ENCODE results near the gene NLRP7.
"Not testable (repeated sequence)": the region's sequence is repeated elsewhere in the genome, so short reads cannot be mapped to it uniquely, and the experiment has no call there.

Gene NLRP7

DNA sequence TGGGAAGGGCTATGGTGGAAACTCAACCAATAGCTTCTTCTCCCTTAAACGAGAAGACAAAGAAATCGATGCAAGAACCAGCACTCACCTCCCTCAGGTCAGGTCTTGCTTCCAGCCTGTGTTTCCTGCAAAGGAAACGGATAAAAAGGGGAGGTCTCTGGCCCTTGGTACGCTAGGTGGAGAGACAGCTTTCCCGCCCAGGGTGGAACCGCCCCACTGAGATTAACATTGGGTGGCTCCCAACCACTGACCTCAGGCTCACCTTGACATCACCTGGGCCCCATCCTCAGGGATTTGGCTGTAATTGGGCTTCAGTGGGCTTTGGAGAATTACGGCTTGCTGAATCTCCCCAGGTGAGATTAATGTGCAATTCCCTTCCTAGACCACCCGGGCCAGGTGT lies at the start of gene NLRP7:
Gene NLRP7 (minus strand): TSS at position 150 of the 400 bp plus-strand sequence.
- no peak for DNase-seq (ENCODE audit: low read depth in 1 of 2, low spot score in 1 of 2)

DNA sequence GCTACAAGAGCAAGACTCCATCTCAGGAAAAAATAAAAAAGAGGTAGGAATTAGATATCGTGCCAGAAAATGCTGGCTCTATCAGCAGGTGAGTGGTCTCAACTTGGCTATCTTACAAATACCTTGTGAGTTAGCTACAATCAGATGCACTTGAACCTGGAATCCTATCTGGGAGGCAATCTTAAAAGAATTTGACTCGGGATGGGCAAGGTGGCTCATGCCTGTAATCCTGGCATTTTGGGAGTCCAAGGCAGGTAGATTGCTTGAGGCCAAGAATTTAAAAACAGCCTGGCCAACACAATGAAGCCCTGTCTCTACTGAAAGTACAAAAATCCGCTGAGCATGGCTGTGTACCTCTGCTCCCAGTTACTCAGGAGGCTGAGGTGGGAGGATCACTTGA lies 48.2 kb upstream of the NLRP7 start:
- DNase-seq (ENCODE audit: low read depth in 1 of 2, low spot score in 1 of 2): no peak

DNA sequence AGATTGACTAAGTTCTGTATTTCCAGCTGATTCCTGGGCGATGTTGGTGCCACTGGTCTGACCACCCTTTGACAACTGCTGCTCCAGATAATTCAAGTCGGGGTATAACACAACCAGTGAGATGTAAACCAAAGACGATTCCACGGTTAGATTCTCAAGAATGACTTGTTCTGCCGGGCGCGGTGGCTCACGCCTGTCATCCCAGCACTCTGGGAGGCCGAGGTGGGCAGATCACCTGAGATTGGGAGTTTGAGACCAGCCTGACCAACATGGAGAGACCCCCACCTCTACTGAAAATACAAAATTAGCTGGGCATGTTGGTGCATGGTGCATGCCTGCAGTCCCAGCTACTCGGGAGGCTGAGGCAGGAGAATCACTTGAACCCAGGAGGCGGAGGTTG lies 42.2 kb upstream of the NLRP7 start:
- DNase-seq (ENCODE audit: low read depth in 1 of 2, low spot score in 1 of 2): not testable (repeated sequence)

DNA sequence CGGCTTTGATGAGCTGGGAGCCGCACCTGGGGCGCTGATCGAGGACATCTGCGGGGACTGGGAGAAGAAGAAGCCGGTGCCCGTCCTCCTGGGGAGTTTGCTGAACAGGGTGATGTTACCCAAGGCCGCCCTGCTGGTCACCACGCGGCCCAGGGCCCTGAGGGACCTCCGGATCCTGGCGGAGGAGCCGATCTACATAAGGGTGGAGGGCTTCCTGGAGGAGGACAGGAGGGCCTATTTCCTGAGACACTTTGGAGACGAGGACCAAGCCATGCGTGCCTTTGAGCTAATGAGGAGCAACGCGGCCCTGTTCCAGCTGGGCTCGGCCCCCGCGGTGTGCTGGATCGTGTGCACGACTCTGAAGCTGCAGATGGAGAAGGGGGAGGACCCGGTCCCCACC lies 35.2 kb upstream of the NLRP7 start:
- not testable (repeated sequence) for DNase-seq (ENCODE audit: low read depth in 1 of 2, low spot score in 1 of 2)

DNA sequence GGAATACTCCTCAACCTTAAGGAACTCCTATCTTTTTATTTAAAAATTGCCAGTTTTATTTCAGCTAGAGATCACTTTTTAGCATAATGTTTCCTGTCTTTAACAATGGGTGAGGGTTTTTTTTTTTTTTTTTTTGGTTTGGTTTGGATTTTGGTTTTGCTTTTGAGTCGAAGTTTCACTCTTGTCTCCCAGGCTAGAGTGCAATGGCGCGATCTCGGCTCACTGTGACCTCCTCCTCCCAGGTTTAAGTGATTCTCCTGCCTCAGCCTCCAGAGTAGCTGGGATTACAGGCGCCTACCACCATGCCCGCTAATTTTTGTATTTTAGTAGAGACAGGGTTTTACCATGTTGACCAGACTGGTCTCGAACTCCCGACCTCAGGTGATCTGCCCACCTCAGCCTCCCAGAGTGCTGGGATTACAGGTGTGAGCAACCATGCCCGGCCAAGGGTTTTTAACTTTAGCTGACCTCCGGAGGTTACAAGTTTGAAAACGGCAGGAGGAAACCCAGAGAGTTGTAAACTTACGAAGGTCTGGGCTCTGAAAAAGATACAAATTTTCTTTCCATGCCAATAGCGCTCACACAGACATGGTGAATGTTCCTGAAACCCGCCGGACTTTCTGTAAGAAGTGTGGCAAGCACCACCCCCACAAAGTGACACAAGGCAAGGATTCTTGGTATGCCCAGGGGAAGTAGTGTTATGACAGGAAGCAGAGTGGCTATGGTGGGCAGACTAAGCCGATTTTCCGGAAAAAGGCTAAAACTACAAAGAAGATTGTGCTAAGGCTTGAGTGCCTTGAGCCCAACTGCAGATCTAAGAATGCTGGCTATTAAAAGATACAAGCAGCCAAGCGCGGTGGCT lies 26.1 kb upstream of the NLRP7 start:
- not testable (repeated sequence) for DNase-seq (ENCODE audit: low read depth in 1 of 2, low spot score in 1 of 2)

DNA sequence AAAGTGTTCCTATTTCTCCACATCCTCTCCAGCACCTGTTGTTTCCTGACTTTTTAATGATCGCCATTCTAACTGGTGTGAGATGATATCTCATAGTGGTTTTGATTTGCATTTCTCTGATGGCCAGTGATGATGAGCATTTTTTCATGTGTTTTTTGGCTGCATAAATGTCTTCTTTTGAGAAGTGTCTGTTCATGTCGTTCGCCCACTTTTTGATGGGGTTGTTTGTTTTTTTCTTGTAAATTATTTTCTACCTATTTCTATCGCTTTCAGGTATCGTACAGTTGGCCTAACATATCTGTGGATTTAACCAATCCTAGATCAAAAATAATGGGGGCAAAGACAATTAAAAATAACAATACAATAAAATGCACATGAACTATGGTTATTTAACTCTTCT lies 24.1 kb upstream of the NLRP7 start:
- DNase-seq (ENCODE audit: low read depth in 1 of 2, low spot score in 1 of 2): not testable (repeated sequence)

DNA sequence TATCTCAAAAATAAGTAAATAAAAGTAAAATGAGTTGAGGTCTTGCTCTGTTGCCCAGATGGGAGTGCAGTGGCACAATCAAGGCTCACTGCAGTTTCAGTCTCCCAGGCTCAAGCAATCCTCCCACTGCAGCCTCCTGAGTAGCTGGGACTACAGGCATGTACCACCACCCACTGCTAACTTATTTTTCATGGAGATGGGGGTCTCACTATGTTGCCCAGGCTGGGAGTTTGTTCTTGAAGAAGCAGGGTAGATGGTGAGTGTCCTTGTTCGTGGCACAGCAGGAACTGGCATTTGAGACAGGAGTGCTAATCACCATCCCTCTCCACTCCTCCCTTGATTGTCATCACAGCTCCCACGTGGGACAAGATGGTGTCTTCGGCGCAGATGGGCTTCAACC lies 22.3 kb upstream of the NLRP7 start:
- no peak for DNase-seq (ENCODE audit: low read depth in 1 of 2, low spot score in 1 of 2)

DNA sequence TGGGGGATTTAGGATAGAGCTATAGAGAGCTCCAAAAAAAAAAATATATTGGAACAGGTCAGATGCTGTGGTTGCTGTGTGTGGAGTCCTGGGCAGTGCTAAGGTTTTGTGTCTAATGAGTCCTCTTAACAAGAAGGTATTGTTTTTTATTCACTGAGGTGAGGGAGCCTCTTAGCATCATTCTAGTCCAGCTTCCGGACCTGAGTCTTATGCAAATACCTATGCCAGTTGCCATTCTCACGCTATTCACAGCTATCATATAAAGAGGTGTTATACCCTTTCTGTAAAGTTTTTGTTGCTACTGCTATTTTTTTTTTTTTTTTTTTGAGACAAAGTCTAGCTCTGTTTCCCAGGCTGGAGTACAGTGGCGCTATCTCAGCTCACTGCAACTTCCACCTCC lies 20.3 kb upstream of the NLRP7 start:
- DNase-seq (ENCODE audit: low read depth in 1 of 2, low spot score in 1 of 2): no peak

DNA sequence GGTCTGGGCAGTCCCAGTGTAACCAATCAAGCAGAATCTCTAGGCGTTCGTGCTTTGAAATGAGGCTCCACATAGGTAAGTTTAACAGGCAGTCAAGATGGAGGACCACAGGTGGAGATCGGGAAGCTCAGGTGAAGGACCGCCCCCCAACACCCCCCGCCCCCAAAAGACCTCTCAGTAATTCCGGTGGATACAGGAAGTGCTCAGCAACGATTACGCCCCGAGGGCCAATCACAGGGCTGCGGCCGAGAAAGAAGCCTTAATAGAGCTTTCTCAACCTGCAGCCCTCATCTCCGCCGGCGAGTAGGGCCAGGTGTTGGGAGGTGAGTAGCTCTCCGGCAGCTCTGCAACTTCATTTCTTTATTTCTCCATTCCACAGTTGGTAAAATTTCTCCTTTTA lies 17.7 kb upstream of the NLRP7 start:
- DNase-seq (ENCODE audit: low read depth in 1 of 2, low spot score in 1 of 2): not testable (repeated sequence)

DNA sequence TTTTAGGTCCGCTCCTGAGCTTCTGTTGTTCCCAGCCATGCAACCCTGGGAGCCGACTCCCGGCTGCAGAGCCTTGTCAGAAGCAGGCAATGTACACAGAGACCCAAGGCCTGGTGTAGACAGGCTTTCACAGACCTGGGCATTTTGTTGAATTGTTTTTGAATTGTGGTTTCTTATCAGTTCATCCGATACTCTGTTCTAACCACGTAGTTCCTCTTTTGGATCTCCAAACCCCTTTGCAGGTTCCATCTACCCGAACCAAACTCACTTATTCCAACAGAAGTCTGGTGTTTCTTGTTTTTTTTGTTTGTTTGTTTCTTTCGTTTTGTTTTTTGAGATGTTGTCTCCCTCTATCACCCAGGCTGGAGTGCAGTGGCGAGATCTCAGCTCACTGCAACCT lies 12.5 kb upstream of the NLRP7 start:
- no peak for DNase-seq (ENCODE audit: low read depth in 1 of 2, low spot score in 1 of 2)

DNA sequence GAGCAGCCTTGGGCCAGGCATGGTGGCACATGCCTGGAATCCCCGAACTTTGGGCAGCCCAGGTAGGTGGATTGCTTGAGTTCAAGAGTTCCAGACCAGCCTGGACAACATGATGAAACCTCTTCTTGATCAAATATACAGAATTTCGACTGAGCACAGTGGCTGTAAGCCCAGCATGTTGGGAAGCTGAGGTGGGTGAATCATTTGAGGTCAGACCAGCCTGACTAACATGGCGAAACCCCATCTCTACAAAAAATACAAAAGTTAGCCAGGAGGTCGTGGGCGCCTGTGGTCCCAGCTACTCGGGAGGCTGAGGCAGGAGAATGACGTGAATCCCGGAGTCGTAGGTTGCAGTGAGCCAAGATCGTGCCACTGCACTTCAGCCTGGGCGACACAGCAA lies 8.0 kb upstream of the NLRP7 start:
- DNase-seq (ENCODE audit: low read depth in 1 of 2, low spot score in 1 of 2): no peak

DNA sequence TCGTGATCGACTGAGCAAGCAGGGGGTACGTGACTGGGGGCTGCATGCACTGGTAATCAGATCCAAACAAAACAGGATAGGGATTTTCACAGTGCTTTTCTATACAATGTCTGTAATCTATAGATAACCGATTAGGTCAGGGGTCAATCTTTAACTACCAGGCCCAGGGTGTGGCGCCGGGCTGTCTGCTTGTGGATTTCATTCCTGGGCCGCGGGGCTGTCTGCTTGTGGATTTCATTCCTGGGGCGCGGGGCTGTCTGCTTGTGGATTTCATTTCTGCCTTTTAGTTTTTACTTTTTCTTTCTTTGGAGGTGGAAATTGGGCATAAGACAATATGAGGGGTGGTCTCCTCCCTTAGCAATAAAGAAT lies 6.0 kb upstream of the NLRP7 start:
- DNase-seq (ENCODE audit: low read depth in 1 of 2, low spot score in 1 of 2): not testable (repeated sequence)

DNA sequence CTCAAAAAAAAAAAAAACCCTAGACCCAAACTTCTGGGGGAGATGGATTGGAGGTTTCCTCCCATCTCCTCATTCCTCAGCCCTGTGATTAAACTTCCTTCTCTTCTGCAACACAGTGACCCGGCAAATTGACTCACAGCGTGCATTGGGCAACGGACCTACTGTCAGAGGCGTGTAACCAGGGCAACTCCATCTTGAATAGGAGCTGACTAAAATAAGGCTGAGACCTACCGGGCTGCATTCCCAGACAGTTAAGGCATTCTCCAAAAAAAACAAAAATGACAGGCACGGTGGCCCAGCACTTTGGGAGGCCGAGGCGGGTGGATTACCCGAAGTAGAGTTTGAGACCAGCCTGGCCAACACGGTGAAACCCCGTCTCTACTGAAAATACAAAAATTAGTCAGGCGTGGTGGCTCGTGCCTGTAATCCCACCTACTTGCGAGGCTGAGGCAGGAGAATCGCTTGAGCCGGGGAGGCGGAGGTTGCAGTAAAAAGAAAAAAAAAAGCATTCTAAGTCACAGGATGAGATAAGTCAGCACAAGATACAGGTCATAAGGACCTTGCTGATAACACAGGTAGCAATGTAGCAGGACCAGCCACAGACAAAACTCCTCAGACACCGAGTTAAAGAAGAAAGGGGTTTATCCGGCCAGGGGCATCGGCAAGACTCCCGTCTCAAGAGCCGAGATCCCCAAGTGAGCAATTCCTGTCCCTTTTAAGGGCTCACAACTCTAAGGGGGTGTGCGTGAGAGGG lies 5.4 kb upstream of the NLRP7 start:
- DNase-seq (ENCODE audit: low read depth in 1 of 2, low spot score in 1 of 2): no peak

DNA sequence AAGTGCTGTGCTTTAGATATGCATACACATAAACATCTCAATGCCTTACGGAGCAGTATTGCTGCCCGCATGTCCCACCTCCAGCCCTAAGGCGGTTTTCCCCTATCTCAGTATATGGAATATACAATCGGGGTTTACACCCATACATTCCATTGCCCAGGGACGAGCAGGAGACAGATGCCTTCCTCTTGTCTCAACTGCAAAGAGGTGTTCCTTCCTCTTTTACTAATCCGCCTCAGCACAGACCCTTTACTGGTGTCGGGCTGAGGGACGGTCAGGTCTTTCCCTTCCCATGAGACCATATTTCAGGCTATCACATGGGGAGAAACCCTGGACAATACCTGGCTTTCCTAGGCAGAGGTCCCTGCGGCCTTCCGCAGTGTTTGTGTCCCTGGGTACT lies 3.2 kb upstream of the NLRP7 start:
- DNase-seq (ENCODE audit: low read depth in 1 of 2, low spot score in 1 of 2): not testable (repeated sequence)

DNA sequence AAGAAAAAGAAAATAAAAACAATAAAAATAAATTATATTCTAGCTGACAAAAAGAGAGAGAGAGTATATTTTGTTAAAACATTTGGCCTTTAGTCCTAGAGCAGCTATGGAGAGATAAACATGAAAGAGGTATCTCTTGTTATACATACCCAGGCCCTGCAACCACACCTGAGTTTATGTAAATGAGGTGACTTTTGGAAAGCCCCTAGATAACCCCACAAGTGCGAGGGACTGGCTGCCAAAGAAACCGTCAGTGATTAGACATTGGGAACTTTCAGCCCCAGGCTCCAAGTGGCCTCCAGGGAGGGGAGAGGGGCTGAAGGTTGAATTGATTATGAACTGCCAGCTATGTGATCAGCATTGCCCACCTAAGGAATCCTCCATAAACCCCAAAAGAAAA lies 2.1 kb upstream of the NLRP7 start:
- DNase-seq (ENCODE audit: low read depth in 1 of 2, low spot score in 1 of 2): no peak

DNA sequence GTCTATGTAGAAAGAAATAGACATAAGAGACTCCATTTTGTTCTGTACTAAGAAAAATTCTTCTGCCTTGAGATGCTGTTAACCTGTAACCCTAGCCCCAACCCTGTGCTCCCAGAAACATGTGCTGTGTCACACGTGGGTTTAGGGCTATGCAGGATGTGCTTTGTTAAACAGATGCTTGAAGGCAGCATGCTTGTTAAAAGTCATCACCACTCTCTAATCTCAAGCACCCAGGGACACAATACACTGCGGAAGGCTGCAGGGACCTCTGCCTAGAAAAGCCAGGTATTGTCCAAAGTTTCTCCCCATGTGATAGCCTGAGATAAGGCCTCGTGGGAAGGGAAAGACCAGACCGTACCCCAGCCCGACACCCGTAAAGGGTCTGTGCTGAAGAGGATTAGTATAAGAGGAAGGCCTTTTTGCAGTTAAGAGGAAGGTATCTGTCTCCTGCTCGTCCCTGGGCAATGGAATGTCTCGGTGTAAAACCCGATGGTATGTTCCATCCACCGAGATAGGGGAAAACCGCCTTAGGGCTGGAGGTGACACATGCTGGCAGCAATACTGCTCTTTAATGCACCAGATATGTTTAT lies 3.5 kb downstream of the NLRP7 start:
- DNase-seq (ENCODE audit: low read depth in 1 of 2, low spot score in 1 of 2): not testable (repeated sequence)

DNA sequence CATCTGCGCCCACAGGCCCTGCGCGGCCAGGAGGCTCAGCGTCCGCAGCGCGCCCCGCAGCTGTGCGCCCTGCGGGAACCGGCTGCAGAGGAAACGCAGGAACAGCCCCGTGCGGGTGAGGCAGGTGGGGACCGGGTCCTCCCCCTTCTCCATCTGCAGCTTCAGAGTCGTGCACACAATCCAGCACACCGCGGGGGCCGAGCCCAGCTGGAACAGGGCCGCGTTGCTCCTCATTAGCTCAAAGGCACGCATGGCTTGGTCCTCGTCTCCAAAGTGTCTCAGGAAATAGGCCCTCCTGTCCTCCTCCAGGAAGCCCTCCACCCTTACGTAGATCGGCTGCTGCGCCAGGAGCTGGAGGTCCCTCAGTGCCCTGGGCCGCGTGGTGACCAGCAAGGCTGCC lies 7.8 kb downstream of the NLRP7 start:
- DNase-seq (ENCODE audit: low read depth in 1 of 2, low spot score in 1 of 2): not testable (repeated sequence)

DNA sequence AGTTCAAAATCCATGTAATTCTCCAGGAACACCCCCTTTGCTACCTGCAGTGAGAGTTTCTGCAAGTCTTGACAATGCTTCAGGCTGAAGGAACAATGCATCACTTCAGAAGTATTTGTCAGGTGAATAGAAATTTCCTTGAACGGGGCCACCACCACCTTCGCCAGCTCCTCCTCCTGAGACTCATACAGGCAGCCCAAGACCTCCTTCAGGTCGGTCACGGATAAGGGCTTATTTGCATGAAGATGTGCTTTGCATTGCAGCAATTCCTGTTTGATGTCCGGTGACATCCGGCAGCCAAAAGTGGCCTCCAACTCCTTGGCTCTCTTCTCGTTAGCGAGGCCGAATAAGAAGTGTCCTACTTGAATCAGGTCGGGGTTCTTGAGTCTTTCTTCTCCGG lies 8.4 kb downstream of the NLRP7 start:
- no peak for DNase-seq (ENCODE audit: low read depth in 1 of 2, low spot score in 1 of 2)

DNA sequence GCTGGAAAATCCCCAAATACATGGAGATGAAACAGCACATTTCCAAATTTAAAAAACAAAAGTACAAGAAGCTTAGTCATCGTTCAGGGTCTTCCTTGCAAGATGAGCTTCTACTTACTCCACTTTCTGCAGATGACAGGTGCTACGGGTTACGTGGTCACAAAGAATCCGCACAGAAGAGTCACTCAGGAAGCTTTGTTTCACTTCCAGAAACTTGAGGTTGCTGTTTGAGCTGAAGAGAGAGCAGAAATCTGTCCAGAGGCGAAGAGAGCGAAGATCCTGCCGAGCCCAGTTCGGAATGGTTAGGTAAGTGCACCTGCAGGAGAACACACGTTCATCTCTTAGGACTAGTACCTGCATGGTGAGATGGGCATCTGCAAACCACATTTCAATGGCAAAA lies 9.4 kb downstream of the NLRP7 start:
- no peak for DNase-seq (ENCODE audit: low read depth in 1 of 2, low spot score in 1 of 2)

DNA sequence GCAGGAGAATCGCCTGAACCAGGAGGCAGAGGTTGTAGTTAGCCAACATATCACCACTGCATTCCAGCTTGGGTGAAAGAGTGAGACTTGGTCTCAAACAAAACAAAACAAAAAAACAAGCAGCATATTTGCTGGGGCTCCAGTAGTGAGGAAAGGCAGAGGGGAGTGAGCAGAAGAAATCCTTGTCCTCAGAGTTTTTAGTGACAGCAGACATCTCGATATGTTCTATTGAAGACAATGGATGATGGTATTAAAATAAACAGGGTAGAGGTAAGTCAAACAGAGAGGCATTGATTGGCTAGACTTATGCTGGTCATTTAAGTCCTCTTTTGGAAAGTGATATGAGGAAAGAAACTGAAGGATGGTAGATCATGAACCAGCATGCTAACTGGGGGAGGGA lies 19.0 kb downstream of the NLRP7 start:
- DNase-seq (ENCODE audit: low read depth in 1 of 2, low spot score in 1 of 2): no peak

DNA sequence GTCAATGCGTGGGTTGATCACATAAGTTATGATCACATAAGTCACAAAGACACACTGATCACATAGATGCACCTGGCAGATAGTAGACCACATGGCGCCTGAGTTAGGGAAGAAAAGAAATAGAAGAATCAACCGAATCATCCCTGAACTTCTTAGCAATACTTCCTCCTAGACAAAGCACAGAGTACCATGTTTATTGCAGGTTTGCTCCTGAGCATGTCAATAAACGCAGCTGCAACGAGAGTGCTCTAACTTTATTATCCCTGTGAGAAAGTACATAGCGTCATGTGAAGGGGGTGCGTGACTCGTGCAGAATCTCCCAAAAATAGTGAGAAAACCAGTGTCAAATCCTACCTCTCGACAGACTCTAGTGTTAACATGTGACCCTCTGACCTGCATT lies 24.1 kb downstream of the NLRP7 start:
- no peak for DNase-seq (ENCODE audit: low read depth in 1 of 2, low spot score in 1 of 2)

DNA sequence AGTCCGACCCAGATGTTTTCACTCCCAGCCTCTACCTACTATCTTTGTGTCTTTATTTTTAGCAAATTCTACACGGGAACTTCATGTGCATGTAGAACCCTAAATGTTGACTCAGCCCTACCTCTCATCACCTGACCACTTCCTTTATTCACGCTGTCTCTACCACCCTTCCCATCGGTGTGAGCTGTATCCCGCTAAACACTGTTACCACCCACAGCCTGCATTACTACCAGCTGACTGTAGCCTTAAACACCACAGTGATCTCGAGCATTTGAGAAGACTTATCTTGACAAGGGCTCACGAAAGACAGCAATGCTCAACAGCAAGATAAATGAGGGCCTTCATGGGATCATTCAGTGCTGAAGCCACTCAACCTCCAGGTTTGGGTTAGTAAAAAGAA lies 26.2 kb downstream of the NLRP7 start:
- no peak for DNase-seq (ENCODE audit: low read depth in 1 of 2, low spot score in 1 of 2)

All from stimulated activated CD4-positive, alpha-beta T cell treated with anti-CD3 and anti-CD28 coated beads, Interleukin-15, amount 100 ng/mL, for 1 hour (primary cell).